A673 (cell line): ENCODE results near the gene ITGA11. TPM values are rescaled to one million over a fixed set of nuclear protein-coding genes. Genes with fewer than 3 reads are reported as not detected.

Experiments used
- BruUV-seq: library from RNA; stranded (reverse); fragments of 400-500 nt; replicated peaks from 2 replicates; lab custom pipeline; 2021; lab: Mats Ljungman, UMichigan
- CTCF ChIA-PET: fragments of 300-600 bp; sonication (Branson Sonifier 250); formaldehyde crosslinking; loops from one replicate; lab custom pipeline; 2022; ENCODE audit warnings: antibody characterized with exemption; lab: Charles Lee
- POLR2A ChIA-PET: fragments of 300-600 bp; sonication (Branson Sonifier 250); formaldehyde crosslinking; loops from one replicate; lab custom pipeline; 2022; ENCODE audit warnings: antibody characterized with exemption; ENCODE audit not compliant: low non-redundant PET; lab: Charles Lee
- DNase-seq: peaks from one replicate; pipeline ENCODE4 v3.0.0-alpha.2; 2015; ENCODE audit warnings: low spot score
- H3K27ac ChIP-seq: fragments of 200-600 bp; sonication (generic); 2 replicates; pipeline ENCODE4 v1.5.1; 2016; ENCODE audit warnings: mixed run types, low read depth, mild to moderate bottlenecking, mixed read lengths, antibody characterized with exemption, low read length; ENCODE audit not compliant: poor library complexity, severe bottlenecking
- H3K27me3 ChIP-seq: fragments of 200-600 bp; sonication (generic); replicated peaks from 2 replicates; pipeline ENCODE4 v1.6.1; 2017; ENCODE audit warnings: mixed run types, low read depth, mild to moderate bottlenecking, mixed read lengths, antibody characterized with exemption, low read length; ENCODE audit not compliant: insufficient read depth, poor library complexity
- H3K36me3 ChIP-seq: fragments of 200-600 bp; sonication (generic); 2 replicates; pipeline ENCODE4 v1.6.1; 2016; ENCODE audit warnings: mixed run types, mild to moderate bottlenecking, mixed read lengths, antibody characterized with exemption, low read length; ENCODE audit not compliant: insufficient read depth, poor library complexity, severe bottlenecking
- H3K4me1 ChIP-seq: fragments of 200-600 bp; sonication (generic); 2 replicates; pipeline ENCODE4 v1.6.1; 2017; ENCODE audit warnings: mixed run types, mild to moderate bottlenecking, mixed read lengths, antibody characterized with exemption, low read length; ENCODE audit not compliant: insufficient read depth, poor library complexity, severe bottlenecking
- H3K4me3 ChIP-seq: fragments of 200-600 bp; sonication (generic); 2 replicates; pipeline ENCODE4 v1.5.1; 2016; ENCODE audit warnings: low read depth, mixed run types, mild to moderate bottlenecking, mixed read lengths, low read length; ENCODE audit not compliant: poor library complexity, severe bottlenecking
- H3K9me3 ChIP-seq: fragments of 200-600 bp; sonication (generic); 2 replicates; pipeline ENCODE4 v1.6.1; 2016; ENCODE audit warnings: mixed run types, low read depth, mild to moderate bottlenecking, mixed read lengths, antibody characterized with exemption, low read length; ENCODE audit not compliant: poor library complexity, severe bottlenecking
- CTCF ChIP-seq: fragments of 300-800, 200-600 bp; sonication (generic); conservative IDR thresholded peaks from 2 replicates; pipeline ENCODE4 v1.5.1; 2017; ENCODE audit warnings: low read depth, mild to moderate bottlenecking, antibody characterized with exemption, low read length, moderate library complexity, mixed read lengths
- EZH2 ChIP-seq: fragments of 200-600 bp; sonication (generic); IDR thresholded peaks from 2 replicates; pipeline ENCODE4 v1.6.1; 2017; ENCODE audit warnings: borderline replicate concordance, low read depth, mild to moderate bottlenecking, mixed read lengths, antibody characterized with exemption, low read length; ENCODE audit not compliant: poor library complexity, severe bottlenecking
- intact Hi-C: fragments of 100-400 bp; cut with micrococcal nuclease; formaldehyde crosslinking; loops from one replicate; pipeline ENCODE4 v1.10.0; 2022; ENCODE audit not compliant: unreplicated experiment
- total RNA-seq: library from RNA; stranded (reverse); gene quantifications from 2 replicates; pipeline ENCODE4 v1.2.3, GENCODE V29; 2021

Gene ITGA11
- total RNA-seq, 1 experiment from 2014 or later, result 0.45 TPM

DNA sequence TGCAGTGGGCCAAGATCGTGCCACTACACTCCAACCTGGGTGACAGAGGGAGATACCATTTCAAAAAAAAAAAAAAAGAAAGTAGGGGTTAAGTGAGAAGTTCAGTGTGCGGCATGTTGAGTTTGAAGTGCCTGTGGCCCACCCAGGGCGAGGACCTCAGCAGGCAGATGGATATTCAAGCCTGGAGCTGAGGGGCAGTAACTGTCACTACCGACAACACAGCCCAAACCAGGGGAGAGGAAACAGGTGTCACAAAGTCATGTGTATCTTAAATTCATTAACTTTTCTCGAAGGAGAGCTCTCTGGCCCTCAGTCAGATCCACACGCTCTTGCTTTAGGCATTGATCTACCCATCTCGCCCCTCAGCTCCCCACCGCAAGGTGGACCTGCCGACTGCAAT, 109.2 kb downstream of the ITGA11 start:
- H3K4me1 ChIP-seq, result peaks cover 3% of the 10 kb centered on the region
- no peaks in the 10 kb centered on the region for H3K9me3 ChIP-seq
- ChIA-PET POLR2A (no interaction called here), CTCF (interaction anchor here (0.7 kb wide), 1 partner anchor 9 kb away, joined by 3 read pairs; no protein-coding TSS in a partner anchor)
- intact Hi-C loops, result no loop called here
- H3K36me3 ChIP-seq, result no peaks in the 10 kb centered on the region
- no peak overlapping the region for H3K4me3 ChIP-seq
- H3K27ac ChIP-seq, result no peak overlapping the region
- H3K27me3 ChIP-seq, result no peaks in the 10 kb centered on the region
- no TSS peak for BruUV-seq
- TF ChIP-seq EZH2 (no peak), CTCF (no peak)
- no peak for DNase-seq

DNA sequence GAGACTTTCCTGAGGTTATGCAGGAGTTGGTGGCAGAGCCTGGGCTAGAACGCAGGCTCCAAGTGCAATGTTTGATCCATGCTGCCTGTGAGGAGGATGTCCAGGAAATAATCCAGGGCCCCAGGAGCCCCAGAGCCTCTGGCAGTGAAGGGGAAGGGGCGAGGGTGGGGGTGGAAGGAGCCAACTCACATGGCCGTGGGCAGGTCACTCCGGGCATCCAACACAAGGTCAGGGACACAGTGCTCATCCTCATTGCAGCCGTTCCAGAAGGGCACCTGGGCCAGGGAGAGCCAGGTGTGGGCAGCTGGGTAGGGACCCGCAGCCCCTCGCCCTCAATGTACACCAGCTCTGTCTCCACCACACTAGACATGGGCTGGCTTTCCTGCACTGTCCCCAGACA, 110.7 kb downstream of the ITGA11 start:
- no peak for DNase-seq
- Histone ChIP-seq H3K4me3 (no peak overlapping the region), H3K27ac (no peak overlapping the region), H3K9me3 (no peaks in the 10 kb centered on the region), H3K27me3 (no peaks in the 10 kb centered on the region), H3K36me3 (no peaks in the 10 kb centered on the region), H3K4me1 (no peaks in the 10 kb centered on the region)
- intact Hi-C loops, result no loop called here
- BruUV-seq, result no TSS peak
- ChIA-PET CTCF (no interaction called here), POLR2A (no interaction called here)
- TF ChIP-seq EZH2 (no peak), CTCF (no peak)

GRCh38 chr15:68319997-68320396, 112.0 kb downstream of the ITGA11 start:
- BruUV-seq, result no TSS peak
- intact Hi-C loops, result no loop called here
- Histone ChIP-seq H3K36me3 (no peaks in the 10 kb centered on the region), H3K27me3 (no peaks in the 10 kb centered on the region), H3K27ac (no peak overlapping the region), H3K9me3 (no peaks in the 10 kb centered on the region), H3K4me3 (no peak overlapping the region), H3K4me1 (no peaks in the 10 kb centered on the region)
- ChIA-PET CTCF (no interaction called here), POLR2A (no interaction called here)
- no peak for DNase-seq
- TF ChIP-seq EZH2, result no peak
- TF ChIP-seq CTCF, result no peak
